ENCODE measurements around the gene TMEM11.

The TMEM11 gene

GRCh38 chr17:21210411-21211076, 3.4 kb downstream of the TMEM11 start:
- Histone ChIP-seq H3K36me3 (ENCODE audit: control insufficient read depth in 4 of 4, insufficient read depth in 4 of 4, low read length in 3 of 4) (peaks cover 6 to 34% (median 28%) of the 10 kb centered on the region in 4 experiments), H3K4me3 (ENCODE audit: control insufficient read depth in 1 of 7, extremely low read depth in 1 of 7, insufficient read depth in 4 of 7, low read depth in 2 of 7, low read length in 6 of 7) (no peak overlapping the region), H3K4me1 (ENCODE audit: control extremely low read depth in 1 of 4, control insufficient read depth in 4 of 4, insufficient read depth in 4 of 4, low read length in 3 of 4) (peaks cover 13 to 43% (median 36%) of the 10 kb centered on the region in 4 experiments), H3K9me3 (ENCODE audit: control extremely low read depth in 1 of 5, control insufficient read depth in 4 of 5, insufficient read depth in 2 of 5, low read depth in 1 of 5, low read length in 4 of 5) (no peaks in the 10 kb centered on the region), H3K27me3 (replicated peaks in 2 of 5; ENCODE audit: control insufficient read depth in 4 of 5, insufficient read depth in 5 of 5, low read length in 4 of 5) (no peaks in the 10 kb centered on the region), H3K27ac (ENCODE audit: insufficient read depth in 1 of 2, low read depth in 1 of 2, low read length in 2 of 2, poor library complexity in 1 of 2, severe bottlenecking in 2 of 2) (peak overlapping the region in 1 of 2 experiments; percentile 43)
- DNase-seq = peak in 2 of 3 donors; percentile 53 to 69
- POLR2A ChIA-PET = no interaction called here
- CTCF ChIA-PET = interaction anchor here (0.8 to 1.9 kb wide), 4 partner anchors 25 to 115 kb away, joined by 3 to 5 read pairs (median 4); no protein-coding TSS in a partner anchor
- WGBS (ENCODE audit: insufficient coverage) = 77% methylated on average over 11 of the region's 15 CpGs

GRCh38 chr17:21209511-21210175, 4.3 kb downstream of the TMEM11 start:
- H3K27me3 ChIP-seq (replicated peaks in 2 of 5; ENCODE audit: control insufficient read depth in 4 of 5, insufficient read depth in 5 of 5, low read length in 4 of 5) = no peaks in the 10 kb centered on the region
- CTCF ChIA-PET = interaction anchor here (1.9 kb wide), 1 partner anchor 80 kb away, joined by 5 read pairs; no protein-coding TSS in a partner anchor
- H3K4me3 ChIP-seq (ENCODE audit: control insufficient read depth in 1 of 7, extremely low read depth in 1 of 7, insufficient read depth in 4 of 7, low read depth in 2 of 7, low read length in 6 of 7) = no peak overlapping the region
- peaks cover 6 to 40% (median 29%) of the 10 kb centered on the region in 4 experiments for H3K36me3 ChIP-seq (ENCODE audit: control insufficient read depth in 4 of 4, insufficient read depth in 4 of 4, low read length in 3 of 4)
- POLR2A ChIA-PET = no interaction called here
- WGBS (ENCODE audit: insufficient coverage) = 97% methylated on average over 12 of the region's 17 CpGs
- H3K9me3 ChIP-seq (ENCODE audit: control extremely low read depth in 1 of 5, control insufficient read depth in 4 of 5, insufficient read depth in 2 of 5, low read depth in 1 of 5, low read length in 4 of 5) = no peaks in the 10 kb centered on the region
- H3K27ac ChIP-seq (ENCODE audit: insufficient read depth in 1 of 2, low read depth in 1 of 2, low read length in 2 of 2, poor library complexity in 1 of 2, severe bottlenecking in 2 of 2) = peak overlapping the region in 1 of 2 experiments; percentile 43
- H3K4me1 ChIP-seq (ENCODE audit: control extremely low read depth in 1 of 4, control insufficient read depth in 4 of 4, insufficient read depth in 4 of 4, low read length in 3 of 4) = peaks cover 10 to 34% (median 27%) of the 10 kb centered on the region in 4 experiments
- DNase-seq = no peak

GRCh38 chr17:21208352-21208751, 5.6 kb downstream of the TMEM11 start:
- 100% methylated on average over 6 of the region's 7 CpGs for WGBS (ENCODE audit: insufficient coverage)
- Histone ChIP-seq H3K4me1 (ENCODE audit: control extremely low read depth in 1 of 4, control insufficient read depth in 4 of 4, insufficient read depth in 4 of 4, low read length in 3 of 4) (peaks cover 10 to 32% (median 25%) of the 10 kb centered on the region in 4 experiments), H3K4me3 (ENCODE audit: control insufficient read depth in 1 of 7, extremely low read depth in 1 of 7, insufficient read depth in 4 of 7, low read depth in 2 of 7, low read length in 6 of 7) (no peak overlapping the region), H3K27me3 (replicated peaks in 2 of 5; ENCODE audit: control insufficient read depth in 4 of 5, insufficient read depth in 5 of 5, low read length in 4 of 5) (no peaks in the 10 kb centered on the region), H3K36me3 (ENCODE audit: control insufficient read depth in 4 of 4, insufficient read depth in 4 of 4, low read length in 3 of 4) (peaks cover 6 to 40% (median 29%) of the 10 kb centered on the region in 4 experiments), H3K27ac (ENCODE audit: insufficient read depth in 1 of 2, low read depth in 1 of 2, low read length in 2 of 2, poor library complexity in 1 of 2, severe bottlenecking in 2 of 2) (no peak overlapping the region), H3K9me3 (ENCODE audit: control extremely low read depth in 1 of 5, control insufficient read depth in 4 of 5, insufficient read depth in 2 of 5, low read depth in 1 of 5, low read length in 4 of 5) (no peaks in the 10 kb centered on the region)
- CTCF ChIA-PET = interaction anchor here (1.0 kb wide), 1 partner anchor 23 kb away, joined by 3 read pairs; no protein-coding TSS in a partner anchor
- POLR2A ChIA-PET = interaction anchor here (0.6 kb wide), 1 partner anchor 18 kb away, joined by 5 read pairs; no protein-coding TSS in a partner anchor
- DNase-seq = no peak

GRCh38 chr17:21204935-21205334, 9.0 kb downstream of the TMEM11 start:
- Histone ChIP-seq H3K4me1 (ENCODE audit: control extremely low read depth in 1 of 4, control insufficient read depth in 4 of 4, insufficient read depth in 4 of 4, low read length in 3 of 4) (peaks cover 0 to 1% (median 0%) of the 10 kb centered on the region in 4 experiments), H3K27ac (ENCODE audit: insufficient read depth in 1 of 2, low read depth in 1 of 2, low read length in 2 of 2, poor library complexity in 1 of 2, severe bottlenecking in 2 of 2) (no peak overlapping the region), H3K27me3 (replicated peaks in 2 of 5; ENCODE audit: control insufficient read depth in 4 of 5, insufficient read depth in 5 of 5, low read length in 4 of 5) (no peaks in the 10 kb centered on the region)

GRCh38 chr17:21202512-21202911, 11.4 kb downstream of the TMEM11 start:
- POLR2A ChIA-PET = no interaction called here
- Histone ChIP-seq H3K4me3 (ENCODE audit: control insufficient read depth in 1 of 7, extremely low read depth in 1 of 7, insufficient read depth in 4 of 7, low read depth in 2 of 7, low read length in 6 of 7) (no peak overlapping the region), H3K4me1 (ENCODE audit: control extremely low read depth in 1 of 4, control insufficient read depth in 4 of 4, insufficient read depth in 4 of 4, low read length in 3 of 4) (peaks cover 0 to 3% (median 0%) of the 10 kb centered on the region in 4 experiments), H3K36me3 (ENCODE audit: control insufficient read depth in 4 of 4, insufficient read depth in 4 of 4, low read length in 3 of 4) (peaks cover 2 to 55% (median 35%) of the 10 kb centered on the region in 4 experiments), H3K27me3 (replicated peaks in 2 of 5; ENCODE audit: control insufficient read depth in 4 of 5, insufficient read depth in 5 of 5, low read length in 4 of 5) (no peaks in the 10 kb centered on the region), H3K9me3 (ENCODE audit: control extremely low read depth in 1 of 5, control insufficient read depth in 4 of 5, insufficient read depth in 2 of 5, low read depth in 1 of 5, low read length in 4 of 5) (no peaks in the 10 kb centered on the region), H3K27ac (ENCODE audit: insufficient read depth in 1 of 2, low read depth in 1 of 2, low read length in 2 of 2, poor library complexity in 1 of 2, severe bottlenecking in 2 of 2) (no peak overlapping the region)
- WGBS (ENCODE audit: insufficient coverage) = 97% methylated on average over 10 of the region's 12 CpGs
- CTCF ChIA-PET = interaction anchor here (1.4 kb wide), 1 partner anchor 74 kb away, joined by 3 read pairs; no protein-coding TSS in a partner anchor
- no peak for DNase-seq

More at GRCh38 chr17:21204935-21205334, 9.0 kb downstream of the TMEM11 start:
- ChIA-PET CTCF (interaction anchor here (1.5 kb wide), 1 partner anchor 86 kb away, joined by 3 read pairs; no protein-coding TSS in a partner anchor), POLR2A (interaction anchor here (0.7 kb wide), 1 partner anchor 8 kb away, joined by 3 read pairs; no protein-coding TSS in a partner anchor)
- Histone ChIP-seq H3K9me3 (ENCODE audit: control extremely low read depth in 1 of 5, control insufficient read depth in 4 of 5, insufficient read depth in 2 of 5, low read depth in 1 of 5, low read length in 4 of 5) (no peaks in the 10 kb centered on the region), H3K4me3 (ENCODE audit: control insufficient read depth in 1 of 7, extremely low read depth in 1 of 7, insufficient read depth in 4 of 7, low read depth in 2 of 7, low read length in 6 of 7) (no peak overlapping the region), H3K36me3 (ENCODE audit: control insufficient read depth in 4 of 4, insufficient read depth in 4 of 4, low read length in 3 of 4) (peaks cover 6 to 52% (median 40%) of the 10 kb centered on the region in 4 experiments)
- no peak for DNase-seq
- WGBS (ENCODE audit: insufficient coverage) = 96% methylated on average over 4 of the region's 9 CpGs

GRCh38 chr17:21201874-21202273, 12.1 kb downstream of the TMEM11 start:
- no peaks in the 10 kb centered on the region for H3K9me3 ChIP-seq (ENCODE audit: control extremely low read depth in 1 of 5, control insufficient read depth in 4 of 5, insufficient read depth in 2 of 5, low read depth in 1 of 5, low read length in 4 of 5)
- no peak overlapping the region for H3K27ac ChIP-seq (ENCODE audit: insufficient read depth in 1 of 2, low read depth in 1 of 2, low read length in 2 of 2, poor library complexity in 1 of 2, severe bottlenecking in 2 of 2)
- H3K27me3 ChIP-seq (replicated peaks in 2 of 5; ENCODE audit: control insufficient read depth in 4 of 5, insufficient read depth in 5 of 5, low read length in 4 of 5) = no peaks in the 10 kb centered on the region
- ChIA-PET POLR2A (no interaction called here), CTCF (interaction anchor here (0.8 to 1.8 kb wide), 4 partner anchors 10 to 73 kb away, joined by 3 to 5 read pairs (median 3); no protein-coding TSS in a partner anchor)
- no peak overlapping the region for H3K4me3 ChIP-seq (ENCODE audit: control insufficient read depth in 1 of 7, extremely low read depth in 1 of 7, insufficient read depth in 4 of 7, low read depth in 2 of 7, low read length in 6 of 7)
- WGBS (ENCODE audit: insufficient coverage) = 100% methylated on average over 9 of the region's 11 CpGs
- H3K36me3 ChIP-seq (ENCODE audit: control insufficient read depth in 4 of 4, insufficient read depth in 4 of 4, low read length in 3 of 4) = peaks cover 2 to 57% (median 40%) of the 10 kb centered on the region in 4 experiments
- peaks cover 0 to 3% (median 0%) of the 10 kb centered on the region in 4 experiments for H3K4me1 ChIP-seq (ENCODE audit: control extremely low read depth in 1 of 4, control insufficient read depth in 4 of 4, insufficient read depth in 4 of 4, low read length in 3 of 4)
- no peak for DNase-seq
